GM12801 (cell line): Measurements from ENCODE around the gene CGREF1.

ENCODE experiments used
- TF ChIP-seq, protein P1 (sequence below): IDR thresholded peaks from one replicate; pipeline ENCODE4 v1.5.1; 2011; ENCODE audit warnings: control low read depth; ENCODE audit not compliant: insufficient read length; ENCODE audit errors: extremely low read depth

The CGREF1 gene

DNA sequence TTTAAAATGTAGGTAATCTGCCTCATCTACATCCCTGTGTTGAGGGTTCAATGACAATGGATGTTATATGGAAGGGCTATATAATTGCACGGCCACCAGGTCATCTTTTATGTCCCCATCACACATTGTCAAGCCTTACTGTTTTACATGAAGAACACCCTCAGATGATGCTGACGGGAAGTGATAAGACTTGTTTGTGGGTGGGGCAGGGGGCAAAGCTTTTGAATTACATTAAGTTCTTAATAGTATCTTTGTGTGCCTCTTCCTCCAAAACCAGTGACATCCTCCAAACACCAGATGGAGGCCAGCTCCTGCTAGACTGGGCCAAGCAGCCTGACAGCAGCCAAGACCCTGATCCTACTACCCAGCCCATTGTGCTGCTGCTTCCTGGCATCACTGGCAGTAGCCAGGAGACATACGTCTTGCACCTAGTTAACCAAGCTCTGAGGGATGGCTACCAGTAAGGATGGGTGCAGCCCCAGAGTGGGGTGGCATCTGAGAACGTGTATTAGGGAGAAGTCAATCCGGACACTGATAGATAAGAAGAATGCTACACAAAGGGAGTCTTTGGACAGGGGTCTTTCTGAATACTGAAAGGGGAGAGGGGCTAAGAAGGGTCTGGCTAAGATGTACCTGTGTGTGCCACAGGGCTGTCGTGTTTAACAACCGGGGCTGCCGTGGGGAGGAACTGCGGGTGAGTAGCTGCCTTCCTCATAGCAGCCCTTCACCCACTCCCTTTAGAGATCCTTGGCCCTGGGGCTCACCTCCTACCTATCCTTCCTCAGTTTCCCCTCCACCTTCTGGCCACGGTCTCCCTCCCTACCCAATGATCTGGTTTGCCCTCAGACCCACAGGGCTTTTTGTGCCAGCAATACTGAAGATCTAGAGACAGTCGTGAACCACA, 10.0 kb upstream of the CGREF1 start:
- TF ChIP-seq, protein P1, sequence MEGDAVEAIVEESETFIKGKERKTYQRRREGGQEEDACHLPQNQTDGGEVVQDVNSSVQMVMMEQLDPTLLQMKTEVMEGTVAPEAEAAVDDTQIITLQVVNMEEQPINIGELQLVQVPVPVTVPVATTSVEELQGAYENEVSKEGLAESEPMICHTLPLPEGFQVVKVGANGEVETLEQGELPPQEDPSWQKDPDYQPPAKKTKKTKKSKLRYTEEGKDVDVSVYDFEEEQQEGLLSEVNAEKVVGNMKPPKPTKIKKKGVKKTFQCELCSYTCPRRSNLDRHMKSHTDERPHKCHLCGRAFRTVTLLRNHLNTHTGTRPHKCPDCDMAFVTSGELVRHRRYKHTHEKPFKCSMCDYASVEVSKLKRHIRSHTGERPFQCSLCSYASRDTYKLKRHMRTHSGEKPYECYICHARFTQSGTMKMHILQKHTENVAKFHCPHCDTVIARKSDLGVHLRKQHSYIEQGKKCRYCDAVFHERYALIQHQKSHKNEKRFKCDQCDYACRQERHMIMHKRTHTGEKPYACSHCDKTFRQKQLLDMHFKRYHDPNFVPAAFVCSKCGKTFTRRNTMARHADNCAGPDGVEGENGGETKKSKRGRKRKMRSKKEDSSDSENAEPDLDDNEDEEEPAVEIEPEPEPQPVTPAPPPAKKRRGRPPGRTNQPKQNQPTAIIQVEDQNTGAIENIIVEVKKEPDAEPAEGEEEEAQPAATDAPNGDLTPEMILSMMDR: no peak

DNA sequence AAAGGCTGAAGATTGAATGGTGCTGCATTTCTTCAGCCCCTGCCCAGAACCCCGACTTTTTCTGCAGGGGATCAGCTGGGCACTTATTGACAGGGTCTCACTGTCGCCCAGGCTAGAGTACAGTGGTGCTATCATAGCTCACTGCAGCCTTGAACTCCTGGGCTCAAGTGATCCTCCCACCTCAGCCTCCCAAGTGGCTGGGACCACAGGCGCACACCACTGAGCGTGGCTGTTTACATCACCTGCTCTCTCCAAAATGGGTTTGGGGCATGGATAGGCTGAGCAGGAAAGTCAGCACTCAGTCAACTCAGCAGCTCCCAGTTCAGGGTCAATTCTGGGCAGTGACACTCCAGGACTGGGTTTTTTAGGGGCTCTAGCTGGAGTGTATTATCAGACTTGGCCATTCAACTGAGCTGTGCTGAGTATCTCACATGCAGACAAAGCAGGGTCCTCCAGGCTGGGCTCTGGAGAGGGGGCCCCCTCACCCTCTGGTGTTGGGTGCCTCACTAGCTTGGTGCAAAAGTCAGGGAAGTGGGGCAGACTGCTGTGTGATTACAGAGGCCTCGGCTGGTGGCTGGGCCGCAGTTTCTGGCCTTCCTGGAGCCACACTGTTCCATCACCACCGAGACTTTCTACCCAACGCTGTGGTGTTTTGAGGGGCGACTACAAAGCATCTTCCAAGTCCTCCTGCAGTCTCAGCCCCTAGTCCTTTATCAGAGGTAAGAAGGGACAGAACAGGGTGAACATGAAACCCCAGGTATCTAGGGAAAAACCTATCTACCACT, 9.1 kb upstream of the CGREF1 start:
- TF ChIP-seq, protein P1: no peak

DNA sequence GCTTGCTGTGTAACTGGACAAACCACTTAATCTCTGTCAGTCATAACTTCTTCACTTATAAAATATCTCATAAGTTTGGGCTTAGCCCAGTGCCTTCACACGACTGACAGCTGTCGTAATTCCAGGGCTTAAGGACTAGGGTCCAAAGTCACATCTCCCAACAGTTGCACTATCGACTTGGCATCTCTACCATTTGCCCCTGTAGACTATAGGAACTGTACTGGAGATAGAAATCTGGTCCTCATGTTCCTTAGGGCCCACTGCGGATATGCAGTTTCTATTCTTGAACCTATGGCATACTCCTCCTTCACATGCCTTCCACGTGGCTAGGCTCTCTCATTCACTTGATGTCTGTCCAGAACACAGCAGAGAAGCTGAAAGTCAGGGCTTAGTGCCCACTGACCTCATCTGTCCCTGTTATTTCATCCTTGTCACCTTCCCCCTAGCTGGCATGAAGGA, 7.4 kb upstream of the CGREF1 start:
- TF ChIP-seq, protein P1: no peak

DNA sequence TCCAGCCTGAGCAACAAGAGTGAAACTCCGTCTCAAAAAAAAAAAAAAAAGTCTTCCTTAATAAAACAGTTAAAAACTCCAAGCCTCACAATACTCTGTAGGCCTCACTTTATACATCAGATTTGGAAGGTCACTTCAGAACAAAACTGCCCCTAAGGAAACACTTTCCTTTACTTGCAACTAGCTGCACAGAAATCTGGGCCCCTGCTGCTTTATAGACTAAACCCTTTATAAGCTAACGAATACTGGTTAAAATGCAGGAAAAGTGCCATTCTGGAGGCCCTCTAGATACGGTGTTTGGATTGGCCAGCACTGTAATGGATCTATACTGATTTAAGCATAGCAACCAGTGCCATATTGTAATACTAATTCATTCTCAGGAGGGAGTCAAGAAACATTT, 6.2 kb upstream of the CGREF1 start:
- TF ChIP-seq, protein P1: no peak

DNA sequence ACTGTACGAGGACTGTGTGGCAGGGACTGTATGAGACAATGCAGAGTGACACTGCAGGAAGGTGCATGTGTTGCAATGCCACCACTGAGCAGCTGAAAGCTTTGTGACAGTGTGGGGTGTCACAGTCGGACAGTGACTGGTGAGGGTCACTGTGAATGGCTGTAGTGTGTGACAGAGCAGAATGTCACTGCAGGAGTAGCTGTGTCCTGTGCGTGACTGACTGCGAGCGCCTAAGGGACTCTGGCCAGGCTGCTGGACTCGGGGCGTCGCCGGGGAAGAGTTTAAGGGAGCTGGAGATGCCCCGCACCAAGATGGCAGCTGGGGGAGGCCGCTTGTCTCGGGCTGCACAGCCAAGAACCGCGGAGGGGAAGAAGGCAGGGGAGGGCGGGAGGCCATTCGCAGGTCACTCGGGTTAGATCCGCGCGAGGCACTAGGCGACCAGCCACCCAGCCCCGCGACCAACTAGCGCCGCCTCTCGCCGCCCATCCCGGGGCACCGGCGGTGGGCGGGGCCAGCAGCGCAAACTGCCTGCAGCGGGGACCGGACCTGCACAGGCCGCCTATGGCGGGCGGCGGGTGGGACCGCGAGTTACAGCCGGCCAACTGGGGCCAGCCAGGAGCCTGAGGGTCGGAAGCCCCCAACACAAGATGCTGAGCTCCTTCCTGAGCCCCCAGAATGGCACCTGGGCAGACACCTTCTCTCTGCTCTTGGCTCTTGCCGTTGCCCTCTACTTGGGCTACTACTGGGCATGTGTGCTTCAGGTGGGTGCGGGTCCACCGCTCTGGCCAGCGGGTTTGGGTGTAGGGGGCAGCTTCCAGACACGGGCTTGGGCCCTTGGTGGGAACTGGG, 4.6 kb upstream of the CGREF1 start, which contains the start of gene ABHD1:
TSS of gene ABHD1 (plus strand) at position 514 of the 849 bp plus-strand sequence. CDS start at position 648, 134 bp downstream.
- TF ChIP-seq, protein P1: no peak

DNA sequence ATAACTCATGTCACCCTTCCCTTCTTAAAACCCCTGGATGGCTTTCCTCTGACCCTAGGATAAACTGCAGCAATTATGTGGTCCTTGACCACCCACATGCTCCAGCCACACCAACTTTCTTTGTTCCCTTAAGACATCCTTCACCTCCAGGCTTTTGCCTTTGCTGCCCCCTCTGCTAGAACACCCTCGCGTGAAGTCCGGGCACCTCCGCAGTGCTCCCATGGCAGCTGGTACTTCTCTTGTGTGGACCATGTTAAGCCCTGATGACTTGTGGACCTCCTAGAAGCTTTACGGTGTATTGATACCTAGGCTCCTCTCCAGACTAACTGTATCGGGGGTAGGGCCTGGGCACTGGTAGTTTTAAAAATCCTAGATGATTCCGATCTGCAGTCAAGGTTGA, 3.9 kb upstream of the CGREF1 start:
- TF ChIP-seq, protein P1: no peak

DNA sequence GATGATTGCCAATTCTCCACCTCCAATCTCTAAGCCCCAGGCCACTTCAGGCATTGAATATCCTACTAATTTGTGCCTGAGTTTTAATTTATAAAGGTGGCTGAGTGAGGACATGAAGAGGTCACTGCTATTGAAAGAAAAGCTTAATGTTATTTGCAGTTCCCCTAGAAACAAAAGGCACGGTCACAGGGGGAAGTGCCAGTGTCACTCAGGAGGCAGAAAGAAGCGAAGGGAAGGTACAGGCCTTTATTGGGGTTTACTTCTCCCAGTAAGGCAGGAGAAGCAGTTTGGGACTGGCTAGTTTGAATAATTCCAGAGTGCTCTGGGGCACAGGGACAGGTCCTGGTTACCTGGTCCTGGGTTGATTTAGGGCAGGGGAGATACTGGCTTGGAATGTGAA, 3.0 kb upstream of the CGREF1 start:
- TF ChIP-seq, protein P1: no peak
